HepG2 (cell line): Measurements from ENCODE around the gene TBC1D14. TPM values are rescaled to one million over a fixed set of nuclear protein-coding genes. Genes with fewer than 3 reads are reported as not detected.

Experiments used
- ATAC-seq: fragments of 200-7000 bp; cut with Tn5 transposase; 3 replicates; pipeline ENCODE4 v1.9.1; 2020; ENCODE audit warnings: mild to moderate bottlenecking, moderate library complexity
- BruUV-seq: library from RNA; stranded (reverse); fragments of 400-500 nt; replicated peaks from 2 replicates; lab custom pipeline; 2021; lab: Mats Ljungman, UMichigan
- CTCF ChIA-PET: fragments of 300-600 bp; formaldehyde crosslinking; extraction: SDS; loops from one replicate; lab custom pipeline; 2021; ENCODE audit warnings: low total read pairs, inconsistent platforms, low intra/inter-chr PET ratio; lab: Yijun Ruan, JAX
- POLR2A ChIA-PET: fragments of 350-600 bp; sonication (Branson Sonifier 250); formaldehyde crosslinking; loops from one replicate; lab custom pipeline; 2020; ENCODE audit warnings: antibody characterized with exemption, inconsistent platforms; lab: Yijun Ruan, JAX
- DNase-seq: peaks from one replicate; pipeline ENCODE4 v3.0.0-alpha.2; 2015; ENCODE audit warnings: low spot score
- FAIRE-seq: peaks from 3 replicates; lab custom pipeline; 2011; peaks lifted over from hg19 to GRCh38; lab: Jason Lieb, UNC
- H2AFZ ChIP-seq: one replicate; pipeline ENCODE4 v1.6.1; 2011; ENCODE audit warnings: low read length, inconsistent platforms
- H3K27ac ChIP-seq: fragments of 300-600 bp; 3 replicates; pipeline ENCODE4 v1.8.0; 2011; ENCODE audit warnings: mixed run types, mild to moderate bottlenecking, mixed read lengths, low read length, inconsistent platforms; ENCODE audit not compliant: insufficient read depth; ENCODE audit errors: extremely low read length
- H3K27me3 ChIP-seq, 2 experiments: fragments of 200-600 bp in 1 of 2; 2 replicates in 1 of 2; 3 replicates in 1 of 2; pipeline versions ENCODE4 v1.6.0 to v1.8.0; 2011; ENCODE audit warnings: low read length in 2 of 2, mild to moderate bottlenecking in 2 of 2, moderate library complexity in 2 of 2, inconsistent platforms in 1 of 2; ENCODE audit not compliant: insufficient read depth in 2 of 2, control insufficient read depth in 1 of 2
- H3K36me3 ChIP-seq, 2 experiments: fragments of 200-600 bp in 1 of 2; replicated peaks in 1 of 2; 2 replicates in 1 of 2; 3 replicates in 1 of 2; pipeline versions ENCODE4 v1.5.1 to v1.8.0; 2011; ENCODE audit warnings: low read length in 2 of 2, inconsistent platforms in 1 of 2; ENCODE audit not compliant: insufficient read depth in 2 of 2, control insufficient read depth in 1 of 2
- H3K4me1 ChIP-seq: 2 replicates; pipeline ENCODE4 v1.5.1; 2012; ENCODE audit warnings: low read length, inconsistent platforms; ENCODE audit not compliant: insufficient read depth
- H3K4me2 ChIP-seq: 2 replicates; pipeline ENCODE4 v1.6.0; 2011; ENCODE audit warnings: low read depth, low read length, inconsistent platforms
- H3K4me3 ChIP-seq, 3 experiments: fragments of 200-600 bp in 1 of 3; sonication (generic), shearing (Covaris generic) in 1 of 3; replicated peaks in 1 of 3; 2 replicates each; pipeline ENCODE4 v1.5.1; 2011 to 2016; ENCODE audit warnings: low read length in 3 of 3, inconsistent platforms in 2 of 3, low read depth in 2 of 3, mild to moderate bottlenecking in 2 of 3, control low read depth in 1 of 3, mixed read lengths in 1 of 3; ENCODE audit not compliant: insufficient read depth in 1 of 3
- H3K79me2 ChIP-seq: one replicate; pipeline ENCODE4 v1.6.1; 2011; ENCODE audit warnings: low read length, inconsistent platforms; ENCODE audit not compliant: insufficient read depth
- H3K9ac ChIP-seq: 2 replicates; pipeline ENCODE4 v1.6.0; 2011; ENCODE audit warnings: mild to moderate bottlenecking, low read depth, low read length, inconsistent platforms; ENCODE audit not compliant: insufficient read depth
- H3K9me3 ChIP-seq: 2 replicates; pipeline ENCODE4 v1.5.1; 2012; ENCODE audit warnings: mild to moderate bottlenecking, low read length
- H4K20me1 ChIP-seq: 2 replicates; pipeline ENCODE4 v1.6.0; 2011; ENCODE audit warnings: inconsistent platforms, mild to moderate bottlenecking, low read length, moderate library complexity; ENCODE audit not compliant: insufficient read depth
- DBP ChIP-seq: sonication (generic); formaldehyde crosslinking; IDR thresholded peaks from 2 replicates; pipeline ENCODE4 v1.4.0; 2020; ENCODE audit warnings: missing genetic modification reagents; ENCODE audit errors: not compliant biosample characterization
- ELF1 ChIP-seq: sonication (generic); formaldehyde crosslinking; IDR thresholded peaks from 2 replicates; pipeline ENCODE4 v1.4.0; 2020; ENCODE audit warnings: missing genetic modification reagents
- EZH2 ChIP-seq: conservative IDR thresholded peaks from 2 replicates; pipeline ENCODE4 v1.6.1; 2012; ENCODE audit warnings: mild to moderate bottlenecking, low read depth, low read length, moderate library complexity
- MLLT10 ChIP-seq: sonication (generic); formaldehyde crosslinking; IDR thresholded peaks from 2 replicates; pipeline ENCODE4 v1.4.0; 2020; ENCODE audit warnings: missing genetic modification reagents
- MNT ChIP-seq: fragments of 450-650 bp; IDR thresholded peaks from 2 replicates; pipeline ENCODE4 v1.6.1; 2016
- SCMH1 ChIP-seq: sonication (generic); formaldehyde crosslinking; IDR thresholded peaks from 2 replicates; pipeline ENCODE4 v1.9.0; 2021; ENCODE audit warnings: missing genetic modification reagents, mild to moderate bottlenecking, borderline replicate concordance
- TEAD3 ChIP-seq: optimal IDR thresholded peaks from 2 replicates; pipeline ENCODE3; 2016; ENCODE audit warnings: borderline replicate concordance
- U2AF2 ChIP-seq: fragments of 200-400 bp; formaldehyde crosslinking; IDR thresholded peaks from 2 replicates; pipeline ENCODE4 v1.6.1; 2017; ENCODE audit warnings: low read depth, mild to moderate bottlenecking, low read length
- ZNF382 ChIP-seq: sonication (generic); formaldehyde crosslinking; IDR thresholded peaks from 2 replicates; pipeline ENCODE4 v1.5.0; 2020; ENCODE audit warnings: missing genetic modification reagents, mild to moderate bottlenecking, borderline replicate concordance
- ZSCAN9 ChIP-seq: IDR thresholded peaks from 2 replicates; pipeline ENCODE4 v1.6.1; 2016; ENCODE audit warnings: borderline replicate concordance
- WGBS: methylation state at CpG from one replicate; pipeline ENCODE4 v1.1.6; 2017; ENCODE audit warnings: low lambda C conversion rate; 5-methylcytosine and 5-hydroxymethylcytosine counted together
- in situ Hi-C: cut with HindIII; loops from 2 replicates; pipeline ENCODE4 v1.10.0; 2017; ENCODE audit warnings: low pct_unique_long_range_greater_than_20kb; ENCODE audit not compliant: extremely low pct_ligation_motif_present
- intact Hi-C: fragments of 100-400 bp; cut with micrococcal nuclease; formaldehyde crosslinking; loops from one replicate; pipeline ENCODE4 v1.10.0; 2022; ENCODE audit not compliant: unreplicated experiment
- polyA plus RNA-seq, 8 experiments: library from polyadenylated mRNA; depleted of rRNA in 3 of 8; stranded (reverse) in 7 of 8; unstranded in 1 of 8; fragments of >200 nt; fragmentation: Illumina TruSeq in 4 of 8; extraction: Trizol in 4 of 8; gene quantifications; 2 replicates each; pipeline versions ENCODE4 v1.2.1 to v1.2.3, GENCODE V29; 2011 to 2016; ENCODE audit warnings: low read depth in 4 of 8, missing spikeins in 1 of 8, mixed read lengths in 1 of 8; ENCODE audit not compliant: insufficient read depth in 1 of 8
- total RNA-seq, 5 experiments: library from RNA; depleted of rRNA; stranded (reverse); fragments of >200 nt; fragmentation: Illumina TruSeq; extraction: Trizol; gene quantifications; 2 replicates each; pipeline ENCODE4 v1.2.3, GENCODE V29; 2016; ENCODE audit warnings: low read depth in 1 of 5

Gene TBC1D14
- total and polyA plus RNA-seq, 2 of the 13 experiments (the other 11 are each of a cell fraction or from before 2014, with no cell fraction given): 29.5 to 46.5 TPM

GRCh38 chr4:6939761-6940743 lies 30.4 kb downstream of the TBC1D14 start:
- H3K9me3 ChIP-seq: no peaks in the 10 kb centered on the region
- CTCF ChIA-PET: no interaction called here
- no peak overlapping the region for H3K27ac ChIP-seq
- 87% methylated on average over 16 of the region's 24 CpGs for WGBS
- BruUV-seq: no TSS peak
- H3K4me1 ChIP-seq: peaks cover 52% of the 10 kb centered on the region
- no peak overlapping the region for H3K4me3 ChIP-seq
- TF ChIP-seq ELF1 (CRISPR knock-in tag) (no peak), DBP (CRISPR knock-in tag) (no peak), TEAD3 (no peak), ZSCAN9 (CRISPR knock-in tag) (no peak), EZH2 (no peak), MNT (no peak), SCMH1 (no peak), U2AF2 (no peak), MLLT10 (CRISPR knock-in tag) (no peak), ZNF382 (CRISPR knock-in tag) (no peak)
- 0 out of 2 replicates have a peak, but pooled peaks cover 3% of the 10 kb centered on the region for H4K20me1 ChIP-seq
- no peak overlapping the region for H3K9ac ChIP-seq
- no peaks in the 10 kb centered on the region for H3K27me3 ChIP-seq
- peaks cover 90% of the 10 kb centered on the region for H3K79me2 ChIP-seq
- DNase-seq: no peak
- POLR2A ChIA-PET: no interaction called here
- H2AFZ ChIP-seq: no peak overlapping the region
- intact Hi-C loops: no loop called here
- in situ Hi-C loops: no loop called here
- H3K36me3 ChIP-seq: peaks cover 7 to 39% of the 10 kb centered on the region in 2 experiments; a peak in 4 of 5 replicates
- no peak overlapping the region for H3K4me2 ChIP-seq
- FAIRE-seq: no peak
- ATAC-seq: no peak
